COLO829 (cell line): ENCODE results near the gene PPP4R3A.
"Not testable (repeated sequence)": the region's sequence is repeated elsewhere in the genome, so short reads cannot be mapped to it uniquely, and the experiment has no call there.

Experiments
- DNase-seq: peaks from one replicate; pipeline ENCODE4 v3.0.0; 2012; ENCODE audit warnings: low spot score

PPP4R3A gene

GRCh38 chr14:91438845-91439244 is 71.3 kb downstream of the PPP4R3A start:
- DNase-seq: no peak

- DNase-seq: not testable (repeated sequence)
These were observed 73.8 kb downstream of the PPP4R3A start for GRCh38 chr14:91436266-91436665.

- no peak for DNase-seq
These were observed 80.7 kb downstream of the PPP4R3A start for GRCh38 chr14:91429385-91429784.

- not testable (repeated sequence) for DNase-seq
These were observed 81.2 kb downstream of the PPP4R3A start for GRCh38 chr14:91428931-91429330.

GRCh38 chr14:91425531-91425944 is 84.6 kb downstream of the PPP4R3A start:
- DNase-seq: not testable (repeated sequence)

- DNase-seq: no peak
These were observed 85.1 kb downstream of the PPP4R3A start for GRCh38 chr14:91424813-91425530.

GRCh38 chr14:91420686-91421085 is 89.4 kb downstream of the PPP4R3A start:
- DNase-seq: no peak

- no peak for DNase-seq
These were observed 90.7 kb downstream of the PPP4R3A start for GRCh38 chr14:91419451-91419850.

GRCh38 chr14:91419044-91419397 is 91.1 kb downstream of the PPP4R3A start:
- DNase-seq: no peak

GRCh38 chr14:91418387-91419043 is 91.6 kb downstream of the PPP4R3A start:
- no peak for DNase-seq

GRCh38 chr14:91417983-91418386 is 92.1 kb downstream of the PPP4R3A start:
- no peak for DNase-seq

- no peak for DNase-seq
These were observed 92.8 kb downstream of the PPP4R3A start, which contains the start of gene CCDC88C for GRCh38 chr14:91417120-91417982. Gene CCDC88C, minus strand, starts transcription at chr14:91417820. Its CDS starts 130 bp downstream, at chr14:91417690.

GRCh38 chr14:91416744-91417119 is 93.4 kb downstream of the PPP4R3A start:
- no peak for DNase-seq

GRCh38 chr14:91415794-91416743 is 94.0 kb downstream of the PPP4R3A start:
- DNase-seq: no peak

- DNase-seq: no peak
These were observed 95.7 kb downstream of the PPP4R3A start for GRCh38 chr14:91414475-91414833.

GRCh38 chr14:91413547-91414474 is 96.3 kb downstream of the PPP4R3A start:
- no peak for DNase-seq

GRCh38 chr14:91412939-91413338 is 97.2 kb downstream of the PPP4R3A start:
- no peak for DNase-seq

- DNase-seq: no peak
These were observed 99.2 kb downstream of the PPP4R3A start for GRCh38 chr14:91410771-91411536.

- DNase-seq: no peak
These were observed 100.0 kb downstream of the PPP4R3A start for GRCh38 chr14:91409928-91410718.
